Mucosa of rectum (tissue), 2 donors: ENCODE measurements around the gene AGBL4.

Source experiments
- H3K27ac ChIP-seq, 2 donors: one replicate each; pipeline ENCODE4 v1.7.0; 2013; ENCODE audit warnings: inconsistent platforms in 2 of 2, low read depth in 2 of 2, low read length in 2 of 2
- H3K27me3 ChIP-seq, 2 donors: one replicate each; pipeline ENCODE4 v1.7.0; 2013; ENCODE audit warnings: low read length in 2 of 2; ENCODE audit not compliant: control insufficient read depth in 2 of 2, insufficient read depth in 2 of 2
- H3K36me3 ChIP-seq, 2 donors: one replicate each; pipeline ENCODE4 v1.7.0; 2013; ENCODE audit warnings: low read length in 2 of 2; ENCODE audit not compliant: control insufficient read depth in 2 of 2, insufficient read depth in 2 of 2
- H3K4me1 ChIP-seq, 2 donors: one replicate each; pipeline ENCODE4 v1.7.0; 2013; ENCODE audit warnings: low read length in 2 of 2, mild to moderate bottlenecking in 1 of 2; ENCODE audit not compliant: control insufficient read depth in 2 of 2, insufficient read depth in 2 of 2
- H3K4me3 ChIP-seq, 2 donors: one replicate each; pipeline ENCODE4 v1.7.0; 2013; ENCODE audit warnings: low read length in 2 of 2
- H3K9ac ChIP-seq, 2 donors: one replicate each; pipeline ENCODE4 v1.7.0; 2013; ENCODE audit warnings: low read length in 2 of 2, low read depth in 1 of 2, mild to moderate bottlenecking in 1 of 2
- H3K9me3 ChIP-seq, 2 donors: one replicate each; pipeline ENCODE4 v1.7.0; 2013; ENCODE audit warnings: low read length in 2 of 2; ENCODE audit not compliant: control insufficient read depth in 2 of 2
- donor health status: healthy.
- donor health status: Normal muscosa, but diverticular disease.

The AGBL4 gene

DNA sequence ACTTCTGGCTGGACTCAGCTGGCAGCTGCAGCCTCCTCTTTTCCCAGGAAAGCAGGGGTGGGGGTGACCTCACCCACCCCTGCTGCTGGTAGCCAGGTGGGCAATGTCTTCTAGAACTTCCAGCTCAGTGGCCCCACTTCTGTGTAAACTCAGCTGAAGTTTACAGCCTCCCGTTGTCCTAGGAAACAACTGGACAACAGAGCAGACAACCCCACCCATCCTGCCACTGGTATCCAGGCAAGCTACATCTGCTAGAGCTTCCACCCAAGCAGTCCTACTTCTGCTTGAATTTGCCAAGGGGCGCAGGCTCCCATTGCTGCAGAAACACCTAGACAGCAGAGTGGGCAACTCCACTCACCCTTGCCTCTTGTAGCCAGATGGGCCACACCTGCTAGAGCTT, 937.4 kb downstream of the AGBL4 start:
- H3K9ac ChIP-seq = no peak overlapping the region
- no peak overlapping the region for H3K4me3 ChIP-seq
- no peaks in the 10 kb centered on the region for H3K27me3 ChIP-seq
- no peaks in the 10 kb centered on the region for H3K36me3 ChIP-seq
- H3K9me3 ChIP-seq = peaks cover 0 to 2% of the 10 kb centered on the region in 2 donors
- no peaks in the 10 kb centered on the region for H3K4me1 ChIP-seq
- H3K27ac ChIP-seq = no peak overlapping the region

DNA sequence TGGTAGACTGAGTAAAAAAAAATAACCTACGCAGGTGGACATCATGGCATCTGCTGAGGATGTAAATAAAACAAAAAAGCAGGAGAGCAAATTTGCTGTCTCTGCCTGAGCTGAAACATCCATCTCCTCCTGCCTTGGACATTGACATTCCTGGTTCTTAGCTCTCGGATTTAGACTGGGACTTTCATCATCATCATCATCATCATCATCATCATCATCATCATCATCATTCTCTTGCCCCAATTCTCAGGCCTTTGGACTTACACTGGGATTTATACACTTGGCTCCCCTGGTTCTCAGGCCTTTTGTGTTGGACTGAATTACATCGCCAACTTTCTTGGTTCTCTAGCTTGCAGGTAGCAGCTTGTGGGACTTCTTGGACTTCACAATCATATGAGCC, 938.7 kb downstream of the AGBL4 start:
- no peak overlapping the region for H3K4me3 ChIP-seq
- H3K36me3 ChIP-seq = no peaks in the 10 kb centered on the region
- H3K4me1 ChIP-seq = no peaks in the 10 kb centered on the region
- H3K27me3 ChIP-seq = no peaks in the 10 kb centered on the region
- peaks cover 0 to 2% of the 10 kb centered on the region in 2 donors for H3K9me3 ChIP-seq
- no peak overlapping the region for H3K27ac ChIP-seq
- no peak overlapping the region for H3K9ac ChIP-seq

DNA sequence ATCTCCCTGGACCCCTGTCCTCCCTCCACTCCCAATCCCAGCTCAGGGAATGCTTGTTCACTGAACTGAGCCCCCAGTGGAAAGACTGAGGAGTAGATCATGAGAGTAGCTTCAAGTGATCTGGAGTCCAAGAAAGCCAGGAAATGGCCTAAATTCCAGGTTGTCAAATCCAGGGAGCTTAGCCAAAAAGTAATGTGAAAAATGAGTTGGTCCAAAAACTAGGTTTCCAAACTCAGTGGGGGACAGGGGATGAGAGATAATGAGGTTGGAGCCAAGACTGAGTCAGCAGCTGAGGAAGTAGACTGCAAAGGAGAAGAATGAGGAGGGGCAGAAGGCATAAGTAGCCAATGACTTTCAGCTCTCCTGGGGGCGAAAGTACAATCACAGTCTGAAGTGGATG, 963.0 kb downstream of the AGBL4 start:
- no peak overlapping the region for H3K4me3 ChIP-seq
- H3K36me3 ChIP-seq = no peaks in the 10 kb centered on the region
- no peak overlapping the region for H3K27ac ChIP-seq
- no peak overlapping the region for H3K9ac ChIP-seq
- no peaks in the 10 kb centered on the region for H3K4me1 ChIP-seq
- H3K9me3 ChIP-seq = no peaks in the 10 kb centered on the region
- no peaks in the 10 kb centered on the region for H3K27me3 ChIP-seq

DNA sequence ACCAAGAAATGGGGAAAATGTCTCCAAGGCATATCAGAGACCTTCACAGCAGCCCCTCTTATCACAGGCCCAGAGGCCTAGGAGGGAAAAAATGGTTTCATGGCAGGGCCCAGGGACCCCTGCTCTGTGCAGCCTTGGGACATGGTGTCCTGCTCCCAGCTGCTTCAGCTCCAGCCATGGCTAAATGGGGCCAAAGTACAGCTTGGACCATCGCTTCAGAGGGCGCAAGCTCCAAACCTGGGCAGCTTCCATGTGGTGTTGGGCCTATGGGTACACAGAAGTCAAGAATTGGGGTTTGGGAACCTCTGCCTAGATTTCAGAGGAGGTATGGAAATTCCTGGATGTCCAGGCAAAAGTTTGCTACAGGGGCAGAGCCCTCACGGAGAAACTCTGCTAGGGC, 964.7 kb downstream of the AGBL4 start:
- Histone ChIP-seq H3K27me3 (no peaks in the 10 kb centered on the region), H3K27ac (no peak overlapping the region), H3K36me3 (no peaks in the 10 kb centered on the region), H3K9me3 (no peaks in the 10 kb centered on the region), H3K9ac (no peak overlapping the region), H3K4me1 (no peaks in the 10 kb centered on the region), H3K4me3 (no peak overlapping the region)

DNA sequence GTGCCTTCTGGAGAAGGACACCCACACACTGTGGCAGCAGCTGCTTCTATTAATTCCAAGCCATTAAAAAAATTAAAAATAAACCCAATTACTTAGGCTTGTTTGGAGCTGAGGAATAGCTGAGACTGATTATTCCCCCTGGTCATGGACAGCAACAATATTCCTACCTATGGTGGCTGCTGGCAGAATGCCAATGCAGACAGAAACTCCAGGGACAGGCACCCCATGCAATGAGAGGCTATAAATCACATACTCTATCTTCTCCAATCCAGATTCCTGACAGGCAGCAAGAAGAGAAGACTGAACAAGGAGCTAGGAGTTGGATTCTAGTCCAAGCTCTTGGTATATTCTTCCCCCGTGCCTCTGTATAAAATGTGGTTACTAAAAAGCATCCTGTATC, 971.7 kb downstream of the AGBL4 start:
- no peak overlapping the region for H3K9ac ChIP-seq
- H3K4me3 ChIP-seq = no peak overlapping the region
- H3K36me3 ChIP-seq = no peaks in the 10 kb centered on the region
- H3K9me3 ChIP-seq = no peaks in the 10 kb centered on the region
- H3K4me1 ChIP-seq = no peaks in the 10 kb centered on the region
- H3K27ac ChIP-seq = no peak overlapping the region
- no peaks in the 10 kb centered on the region for H3K27me3 ChIP-seq

DNA sequence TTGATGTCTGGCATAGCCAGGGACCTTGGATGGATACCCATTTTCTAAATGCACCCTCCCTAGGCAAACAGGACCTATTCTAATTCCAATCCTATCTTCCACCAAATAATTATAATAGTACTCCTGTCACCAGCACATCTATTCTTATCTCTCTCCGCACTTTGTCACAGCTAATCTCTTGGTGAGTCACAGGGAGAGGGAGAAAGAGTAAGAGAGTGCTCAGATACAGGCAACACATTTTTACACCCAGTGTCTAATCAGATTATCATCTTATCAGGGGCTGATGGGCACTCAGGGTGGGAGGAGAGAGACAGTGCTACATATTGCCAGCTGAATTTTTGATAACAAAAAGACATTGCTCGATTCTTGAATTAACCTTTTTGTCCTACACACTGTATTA, 972.1 kb downstream of the AGBL4 start:
- no peak overlapping the region for H3K4me3 ChIP-seq
- no peaks in the 10 kb centered on the region for H3K27me3 ChIP-seq
- H3K36me3 ChIP-seq = no peaks in the 10 kb centered on the region
- no peaks in the 10 kb centered on the region for H3K9me3 ChIP-seq
- H3K4me1 ChIP-seq = no peaks in the 10 kb centered on the region
- no peak overlapping the region for H3K27ac ChIP-seq
- H3K9ac ChIP-seq = no peak overlapping the region

DNA sequence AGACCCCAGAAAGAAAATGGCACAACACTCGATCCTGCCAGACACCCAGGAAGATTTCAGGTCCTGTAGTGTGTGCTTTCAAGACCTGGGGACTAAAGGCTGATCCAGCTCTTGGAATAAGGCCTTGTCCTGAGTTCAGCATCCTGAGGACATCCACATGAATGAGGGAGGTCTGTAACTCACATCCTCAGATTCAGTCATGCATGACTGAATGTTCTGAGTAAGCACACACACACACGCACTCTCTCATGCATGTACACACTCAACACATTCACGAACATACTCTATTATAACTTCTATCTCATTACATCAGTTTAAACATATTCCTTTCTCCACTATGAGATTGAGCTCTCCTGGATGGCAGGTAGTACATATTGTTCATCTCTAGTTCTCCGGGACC, 973.7 kb downstream of the AGBL4 start:
- Histone ChIP-seq H3K4me3 (no peak overlapping the region), H3K9ac (no peak overlapping the region), H3K27me3 (no peaks in the 10 kb centered on the region), H3K36me3 (no peaks in the 10 kb centered on the region), H3K9me3 (no peaks in the 10 kb centered on the region), H3K27ac (no peak overlapping the region), H3K4me1 (no peaks in the 10 kb centered on the region)

DNA sequence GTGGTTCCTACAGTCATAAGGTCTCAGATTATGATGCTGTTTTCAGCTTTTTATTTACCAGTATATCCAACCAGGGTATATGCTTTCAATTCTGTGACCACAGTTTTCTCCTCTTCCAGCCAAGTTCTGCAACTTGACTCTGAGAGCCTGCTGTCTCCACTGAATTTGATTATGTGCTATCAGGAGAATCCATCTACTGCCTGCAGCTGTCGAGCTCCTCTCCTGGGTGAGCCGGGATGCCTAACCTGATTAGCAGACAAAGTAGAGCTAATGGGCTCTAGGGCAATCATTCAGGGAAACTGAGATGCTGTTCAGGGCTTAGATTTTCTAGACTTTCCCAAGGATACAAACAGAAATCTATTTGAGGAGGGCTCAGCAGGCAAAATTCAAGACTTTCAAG, 975.6 kb downstream of the AGBL4 start:
- Histone ChIP-seq H3K9ac (no peak overlapping the region), H3K36me3 (no peaks in the 10 kb centered on the region), H3K9me3 (no peaks in the 10 kb centered on the region), H3K27me3 (no peaks in the 10 kb centered on the region), H3K4me1 (no peaks in the 10 kb centered on the region), H3K27ac (no peak overlapping the region), H3K4me3 (no peak overlapping the region)

DNA sequence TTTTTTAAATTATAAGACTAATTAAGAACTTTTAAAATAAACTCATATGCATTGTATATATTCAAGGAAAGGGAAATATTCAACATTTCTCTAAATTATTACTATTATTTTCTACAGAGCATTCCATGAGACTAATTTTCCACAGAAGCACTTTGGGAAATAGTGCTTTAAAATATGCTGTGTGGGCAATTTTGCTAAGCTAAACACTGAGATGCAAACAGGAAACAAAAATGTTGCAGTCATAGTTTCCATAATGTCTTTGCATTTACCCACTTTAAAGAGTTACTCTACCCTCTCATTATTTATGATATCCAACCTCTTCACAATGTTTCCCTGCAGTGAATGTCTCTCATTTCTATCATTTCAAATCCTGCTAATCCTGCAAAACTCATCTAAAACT, 977.4 kb downstream of the AGBL4 start:
- Histone ChIP-seq H3K4me3 (no peak overlapping the region), H3K27me3 (no peaks in the 10 kb centered on the region), H3K9me3 (no peaks in the 10 kb centered on the region), H3K27ac (no peak overlapping the region), H3K9ac (no peak overlapping the region), H3K36me3 (no peaks in the 10 kb centered on the region), H3K4me1 (no peaks in the 10 kb centered on the region)

DNA sequence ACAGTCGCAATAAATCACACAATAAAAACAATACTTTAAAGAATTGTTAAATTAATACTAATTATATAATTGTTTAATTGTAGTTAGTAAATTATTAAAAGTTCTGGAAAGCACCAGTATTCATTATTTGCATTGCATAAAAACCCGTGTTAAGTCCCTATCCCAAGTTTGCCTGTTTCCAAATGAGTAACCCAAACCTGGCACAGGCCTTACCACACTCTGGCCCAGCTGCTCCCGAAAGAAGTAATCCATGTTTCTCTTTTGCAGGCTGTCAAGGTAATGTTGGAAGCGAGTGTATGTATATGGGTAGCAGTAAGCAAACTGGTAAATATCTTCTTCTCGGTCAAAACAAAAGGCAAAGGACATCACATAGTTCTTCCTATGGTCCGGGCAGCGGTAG, 978.4 kb downstream of the AGBL4 start:
- Histone ChIP-seq H3K36me3 (no peaks in the 10 kb centered on the region), H3K9ac (no peak overlapping the region), H3K4me1 (no peaks in the 10 kb centered on the region), H3K4me3 (no peak overlapping the region), H3K9me3 (no peaks in the 10 kb centered on the region), H3K27ac (no peak overlapping the region), H3K27me3 (no peaks in the 10 kb centered on the region)

DNA sequence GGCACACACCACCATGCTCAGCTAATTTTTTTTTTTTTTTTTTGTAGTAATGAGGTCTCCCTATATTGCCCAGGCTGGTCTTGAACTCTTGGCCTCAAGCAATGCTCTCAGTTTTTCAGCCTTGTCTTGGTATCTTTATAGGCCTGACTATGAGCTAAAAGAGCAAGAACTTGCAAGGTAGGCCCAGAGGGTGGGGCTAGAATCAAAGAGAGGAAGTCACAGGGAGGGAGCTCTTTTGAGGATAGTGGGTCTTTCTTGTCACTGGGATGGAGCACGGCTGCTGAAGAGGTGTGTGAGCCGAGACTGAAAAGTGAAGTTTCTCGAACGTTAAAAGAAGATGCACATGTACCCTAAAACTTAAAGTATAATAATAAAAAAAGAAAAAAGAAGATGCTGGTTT, 987.1 kb downstream of the AGBL4 start:
- no peaks in the 10 kb centered on the region for H3K27me3 ChIP-seq
- no peak overlapping the region for H3K4me3 ChIP-seq
- no peak overlapping the region for H3K9ac ChIP-seq
- H3K36me3 ChIP-seq = no peaks in the 10 kb centered on the region
- no peaks in the 10 kb centered on the region for H3K9me3 ChIP-seq
- no peaks in the 10 kb centered on the region for H3K4me1 ChIP-seq
- H3K27ac ChIP-seq = no peak overlapping the region
